ENCODE results near the gene DDX1.

Gene DDX1

GRCh38 chr2:15656090-15656489 lies 64.4 kb downstream of the DDX1 start:
- Histone ChIP-seq H2BK12ac (ENCODE audit: low read length) (peak overlapping the region; percentile 62), H3K27ac (ENCODE audit: low read depth, low read length) (no peak overlapping the region), H3K9me3 (ENCODE audit: insufficient read depth, low read depth, low read length) (peaks cover 2% of the 10 kb centered on the region), H3K79me2 (ENCODE audit: control insufficient read depth, insufficient read depth, low read length, poor library complexity) (no peaks in the 10 kb centered on the region), H4K91ac (ENCODE audit: low read depth, low read length) (peak overlapping the region; percentile 48), H3K4me1 (ENCODE audit: control insufficient read depth in 1 of 2, insufficient read depth in 2 of 2, low read length in 2 of 2) (peaks cover 27 to 33% of the 10 kb centered on the region in 2 experiments), H3K23ac (ENCODE audit: low read length) (no peak overlapping the region), H3K4ac (ENCODE audit: low read depth, low read length) (no peak overlapping the region), H2AK5ac (ENCODE audit: low read length) (peak overlapping the region; percentile 26), H3K18ac (ENCODE audit: low read length) (no peak overlapping the region), H2AFZ (ENCODE audit: insufficient read depth, low read length, poor library complexity) (no peak overlapping the region), H3K27me3 (ENCODE audit: insufficient read depth, low read length) (no peaks in the 10 kb centered on the region), H3K14ac (ENCODE audit: low read length) (no peak overlapping the region), H3K4me2 (ENCODE audit: low read length) (no peak overlapping the region), H4K12ac (ENCODE audit: low read depth, low read length) (no peak overlapping the region), H3K79me1 (ENCODE audit: low read length) (peaks cover 20% of the 10 kb centered on the region), H3K4me3 (ENCODE audit: low read depth, low read length) (no peak overlapping the region), H3K36me3 (ENCODE audit: control insufficient read depth in 1 of 2, insufficient read depth in 2 of 2, low read length in 2 of 2) (no peaks in the 10 kb centered on the region), H2BK120ac (ENCODE audit: insufficient read depth, low read length, poor library complexity) (peak overlapping the region; percentile 33), H4K8ac (ENCODE audit: low read depth, low read length) (peak overlapping the region; percentile 45), H3K9ac (ENCODE audit: low read length) (no peak overlapping the region), H2BK5ac (ENCODE audit: low read depth, low read length, poor library complexity) (peak overlapping the region; percentile 28)
- no peak for DNase-seq
- no CpG with 5 or more reads among the region's 8 CpGs for WGBS (ENCODE audit: extremely low coverage, insufficient coverage, insufficient read length)

- Histone ChIP-seq H4K91ac (ENCODE audit: low read depth, low read length) (peak overlapping the region; percentile 29), H3K36me3 (ENCODE audit: control insufficient read depth in 1 of 2, insufficient read depth in 2 of 2, low read length in 2 of 2) (no peaks in the 10 kb centered on the region), H3K79me1 (ENCODE audit: low read length) (peaks cover 16% of the 10 kb centered on the region), H2BK5ac (ENCODE audit: low read depth, low read length, poor library complexity) (no peak overlapping the region), H3K9me3 (ENCODE audit: insufficient read depth, low read depth, low read length) (peaks cover 2% of the 10 kb centered on the region), H3K27ac (ENCODE audit: low read depth, low read length) (no peak overlapping the region), H3K4me2 (ENCODE audit: low read length) (no peak overlapping the region), H3K18ac (ENCODE audit: low read length) (no peak overlapping the region), H3K4ac (ENCODE audit: low read depth, low read length) (no peak overlapping the region), H3K9ac (ENCODE audit: low read length) (no peak overlapping the region), H3K4me3 (ENCODE audit: low read depth, low read length) (no peak overlapping the region), H3K23ac (ENCODE audit: low read length) (no peak overlapping the region), H4K8ac (ENCODE audit: low read depth, low read length) (no peak overlapping the region), H3K27me3 (ENCODE audit: insufficient read depth, low read length) (no peaks in the 10 kb centered on the region), H2AFZ (ENCODE audit: insufficient read depth, low read length, poor library complexity) (no peak overlapping the region), H3K79me2 (ENCODE audit: control insufficient read depth, insufficient read depth, low read length, poor library complexity) (no peaks in the 10 kb centered on the region), H4K12ac (ENCODE audit: low read depth, low read length) (no peak overlapping the region), H3K4me1 (ENCODE audit: control insufficient read depth in 1 of 2, insufficient read depth in 2 of 2, low read length in 2 of 2) (peaks cover 22 to 28% of the 10 kb centered on the region in 2 experiments), H2BK120ac (ENCODE audit: insufficient read depth, low read length, poor library complexity) (no peak overlapping the region), H2AK5ac (ENCODE audit: low read length) (no peak overlapping the region), H3K14ac (ENCODE audit: low read length) (no peak overlapping the region), H2BK12ac (ENCODE audit: low read length) (no peak overlapping the region)
- WGBS (ENCODE audit: extremely low coverage, insufficient coverage, insufficient read length) = no CpG with 5 or more reads among the region's 9 CpGs
- no peak for DNase-seq
These were observed 66.1 kb downstream of the DDX1 start for GRCh38 chr2:15657759-15658158.

DNA sequence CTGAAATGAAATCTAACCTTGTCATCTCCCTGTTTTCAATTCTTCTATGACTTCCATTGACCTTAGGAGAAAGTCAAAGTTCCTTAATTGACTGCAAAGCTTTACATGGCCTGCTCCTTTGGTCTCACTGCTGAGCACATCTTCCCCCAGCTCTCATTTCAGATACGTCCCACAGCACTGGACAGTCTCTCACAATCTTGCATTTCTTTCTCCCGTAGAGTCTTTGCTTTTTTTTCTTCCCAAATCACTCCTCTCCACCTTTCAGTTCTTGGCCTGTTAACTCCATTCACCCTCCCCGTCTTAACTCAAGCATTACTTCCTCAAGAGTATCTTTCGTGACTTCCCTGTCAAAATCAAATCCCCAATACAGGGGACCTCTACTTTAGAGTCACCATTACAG lies 67.2 kb downstream of the DDX1 start:
- no peak overlapping the region for H3K27ac ChIP-seq (ENCODE audit: low read depth, low read length)
- no CpG with 5 or more reads among the region's 4 CpGs for WGBS (ENCODE audit: extremely low coverage, insufficient coverage, insufficient read length)
- H3K4me2 ChIP-seq (ENCODE audit: low read length) = no peak overlapping the region
- no peak overlapping the region for H4K91ac ChIP-seq (ENCODE audit: low read depth, low read length)
- H3K27me3 ChIP-seq (ENCODE audit: insufficient read depth, low read length) = no peaks in the 10 kb centered on the region
- peaks cover 16 to 18% of the 10 kb centered on the region in 2 experiments for H3K4me1 ChIP-seq (ENCODE audit: control insufficient read depth in 1 of 2, insufficient read depth in 2 of 2, low read length in 2 of 2)
- no peak overlapping the region for H4K8ac ChIP-seq (ENCODE audit: low read depth, low read length)
- H2AFZ ChIP-seq (ENCODE audit: insufficient read depth, low read length, poor library complexity) = no peak overlapping the region
- H3K23ac ChIP-seq (ENCODE audit: low read length) = no peak overlapping the region
- no peak overlapping the region for H3K14ac ChIP-seq (ENCODE audit: low read length)
- H3K79me2 ChIP-seq (ENCODE audit: control insufficient read depth, insufficient read depth, low read length, poor library complexity) = no peaks in the 10 kb centered on the region
- no peak overlapping the region for H3K18ac ChIP-seq (ENCODE audit: low read length)
- H3K9ac ChIP-seq (ENCODE audit: low read length) = no peak overlapping the region
- H3K4me3 ChIP-seq (ENCODE audit: low read depth, low read length) = no peak overlapping the region
- H3K9me3 ChIP-seq (ENCODE audit: insufficient read depth, low read depth, low read length) = peaks cover 2% of the 10 kb centered on the region
- H2BK5ac ChIP-seq (ENCODE audit: low read depth, low read length, poor library complexity) = no peak overlapping the region
- no peak overlapping the region for H2AK5ac ChIP-seq (ENCODE audit: low read length)
- peak overlapping the region; percentile 10 for H2BK12ac ChIP-seq (ENCODE audit: low read length)
- no peak overlapping the region for H4K12ac ChIP-seq (ENCODE audit: low read depth, low read length)
- H3K36me3 ChIP-seq (ENCODE audit: control insufficient read depth in 1 of 2, insufficient read depth in 2 of 2, low read length in 2 of 2) = no peaks in the 10 kb centered on the region
- H3K79me1 ChIP-seq (ENCODE audit: low read length) = peaks cover 16% of the 10 kb centered on the region
- no peak for DNase-seq
- H2BK120ac ChIP-seq (ENCODE audit: insufficient read depth, low read length, poor library complexity) = no peak overlapping the region
- H3K4ac ChIP-seq (ENCODE audit: low read depth, low read length) = no peak overlapping the region

DNA sequence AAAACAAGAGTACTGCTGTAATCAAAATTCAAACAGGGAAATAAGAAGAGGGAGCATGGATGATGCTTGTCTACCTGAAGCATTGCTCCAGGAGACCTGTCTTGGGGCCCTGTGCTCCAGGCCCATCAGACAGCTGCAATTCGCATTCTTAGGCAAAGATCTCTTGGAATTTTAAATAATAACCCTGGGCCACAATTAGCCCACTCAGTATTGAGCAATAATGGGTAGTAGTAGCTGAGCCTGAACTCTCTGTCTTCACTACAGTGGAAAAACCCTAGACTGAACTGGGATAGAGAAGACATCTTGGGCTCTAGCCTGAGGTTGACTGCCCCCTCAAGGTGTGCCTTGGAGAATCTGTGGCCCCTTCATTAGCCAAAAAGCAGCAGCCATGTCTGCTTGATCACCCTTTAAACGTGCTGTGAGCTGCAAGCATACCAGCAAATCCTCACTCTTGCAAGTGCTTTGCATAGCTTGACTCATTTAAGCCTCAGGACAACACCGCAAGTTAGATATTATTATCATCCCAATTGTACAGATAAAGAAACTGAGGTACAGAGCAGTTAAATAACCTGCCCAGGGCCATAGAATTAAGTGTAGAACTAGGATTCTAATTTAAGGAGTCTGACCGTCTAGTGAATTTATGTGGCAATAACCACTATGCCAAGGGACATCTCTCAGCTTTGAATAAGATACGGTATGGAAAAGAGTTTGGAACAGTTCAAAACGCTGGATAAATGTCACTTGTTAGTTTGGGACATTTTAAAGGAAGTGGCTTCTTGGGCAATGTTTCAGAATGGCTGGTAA lies 69.0 kb downstream of the DDX1 start:
- Histone ChIP-seq H2BK12ac (ENCODE audit: low read length) (no peak overlapping the region), H3K14ac (ENCODE audit: low read length) (no peak overlapping the region)

More for the DNA sequence above, 69.0 kb downstream of the DDX1 start:
- H3K4me2 ChIP-seq (ENCODE audit: low read length) = no peak overlapping the region
- no peaks in the 10 kb centered on the region for H3K9me3 ChIP-seq (ENCODE audit: insufficient read depth, low read depth, low read length)
- H3K79me1 ChIP-seq (ENCODE audit: low read length) = peaks cover 6% of the 10 kb centered on the region
- no peak overlapping the region for H3K18ac ChIP-seq (ENCODE audit: low read length)
- no peak overlapping the region for H4K8ac ChIP-seq (ENCODE audit: low read depth, low read length)
- H3K23ac ChIP-seq (ENCODE audit: low read length) = no peak overlapping the region
- DNase-seq = peak; percentile 75 to 93
- no peak overlapping the region for H3K27ac ChIP-seq (ENCODE audit: low read depth, low read length)
- H3K4ac ChIP-seq (ENCODE audit: low read depth, low read length) = no peak overlapping the region
- WGBS (ENCODE audit: extremely low coverage, insufficient coverage, insufficient read length) = no CpG with 5 or more reads among the region's 6 CpGs
- H2BK5ac ChIP-seq (ENCODE audit: low read depth, low read length, poor library complexity) = peak overlapping the region; percentile 70
- H2BK120ac ChIP-seq (ENCODE audit: insufficient read depth, low read length, poor library complexity) = peak overlapping the region; percentile 69
- H3K4me3 ChIP-seq (ENCODE audit: low read depth, low read length) = no peak overlapping the region
- no peaks in the 10 kb centered on the region for H3K36me3 ChIP-seq (ENCODE audit: control insufficient read depth in 1 of 2, insufficient read depth in 2 of 2, low read length in 2 of 2)
- H4K12ac ChIP-seq (ENCODE audit: low read depth, low read length) = no peak overlapping the region
- H3K9ac ChIP-seq (ENCODE audit: low read length) = no peak overlapping the region
- peak overlapping the region; percentile 52 for H4K91ac ChIP-seq (ENCODE audit: low read depth, low read length)
- no peaks in the 10 kb centered on the region for H3K27me3 ChIP-seq (ENCODE audit: insufficient read depth, low read length)
- no peak overlapping the region for H2AFZ ChIP-seq (ENCODE audit: insufficient read depth, low read length, poor library complexity)
- H2AK5ac ChIP-seq (ENCODE audit: low read length) = no peak overlapping the region
- H3K4me1 ChIP-seq (ENCODE audit: control insufficient read depth in 1 of 2, insufficient read depth in 2 of 2, low read length in 2 of 2) = peaks cover 4 to 5% of the 10 kb centered on the region in 2 experiments
- H3K79me2 ChIP-seq (ENCODE audit: control insufficient read depth, insufficient read depth, low read length, poor library complexity) = no peaks in the 10 kb centered on the region

All from trophoblast cell (in vitro differentiated cells and primary cell).